AG10803 (cell line): Measurements from ENCODE around the gene POLR1H.
"Not testable (repeated sequence)": the region's sequence is repeated elsewhere in the genome, so short reads cannot be mapped to it uniquely, and the experiment has no call there.

Experiments used
- DNase-seq: peaks from one replicate; pipeline ENCODE4 v3.0.0; 2010; ENCODE audit warnings: low read depth
- H3K4me3 ChIP-seq: 2 replicates; pipeline ENCODE4 v1.5.1; 2011; ENCODE audit warnings: mild to moderate bottlenecking, low read length, control low read depth
- TF ChIP-seq, protein P1 (sequence below): conservative IDR thresholded peaks from 2 replicates; pipeline ENCODE4 v1.5.1; 2011; ENCODE audit warnings: mild to moderate bottlenecking, low read length, control low read depth, inconsistent platforms

The POLR1H gene, protein sequence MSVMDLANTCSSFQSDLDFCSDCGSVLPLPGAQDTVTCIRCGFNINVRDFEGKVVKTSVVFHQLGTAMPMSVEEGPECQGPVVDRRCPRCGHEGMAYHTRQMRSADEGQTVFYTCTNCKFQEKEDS

DNA sequence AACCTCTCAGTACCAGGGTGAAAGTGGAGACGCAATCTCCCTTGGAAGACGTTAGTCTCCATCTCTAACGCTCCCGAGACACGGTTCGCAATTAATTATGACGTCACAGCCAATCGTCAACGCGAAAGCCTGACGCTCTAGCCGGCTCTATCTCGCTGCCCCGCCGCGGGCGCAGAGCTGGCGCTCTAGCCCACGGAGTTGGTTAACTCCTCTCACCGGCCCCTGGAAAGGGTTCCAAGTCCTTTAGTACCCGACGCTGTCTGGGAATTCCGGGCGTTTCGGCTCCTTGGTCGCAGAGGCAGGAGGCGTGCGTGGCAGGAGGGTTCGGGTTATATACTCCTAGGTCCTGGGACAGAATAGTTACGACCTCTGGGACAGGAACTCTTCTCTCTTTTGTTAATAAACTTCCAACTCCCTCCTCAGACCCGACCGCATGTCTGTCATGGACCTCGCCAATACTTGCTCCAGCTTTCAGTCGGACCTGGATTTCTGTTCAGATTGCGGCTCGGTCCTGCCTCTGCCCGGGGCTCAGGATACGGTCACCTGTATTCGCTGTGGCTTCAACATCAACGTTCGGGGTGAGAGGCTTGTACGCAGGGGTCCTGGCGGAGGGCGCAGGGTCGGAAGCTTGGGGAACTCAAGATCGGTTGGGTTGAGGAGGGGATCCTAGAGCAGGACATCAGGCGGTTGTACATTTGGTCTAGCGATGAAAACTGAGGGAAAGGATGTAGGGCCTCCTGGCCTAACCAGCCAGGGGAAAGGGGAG, at the start of gene POLR1H:
POLR1H (plus strand) TSS at position 174 of the 766 bp plus-strand sequence; CDS start at position 434, 260 bp downstream.
- TF ChIP-seq, protein P1, sequence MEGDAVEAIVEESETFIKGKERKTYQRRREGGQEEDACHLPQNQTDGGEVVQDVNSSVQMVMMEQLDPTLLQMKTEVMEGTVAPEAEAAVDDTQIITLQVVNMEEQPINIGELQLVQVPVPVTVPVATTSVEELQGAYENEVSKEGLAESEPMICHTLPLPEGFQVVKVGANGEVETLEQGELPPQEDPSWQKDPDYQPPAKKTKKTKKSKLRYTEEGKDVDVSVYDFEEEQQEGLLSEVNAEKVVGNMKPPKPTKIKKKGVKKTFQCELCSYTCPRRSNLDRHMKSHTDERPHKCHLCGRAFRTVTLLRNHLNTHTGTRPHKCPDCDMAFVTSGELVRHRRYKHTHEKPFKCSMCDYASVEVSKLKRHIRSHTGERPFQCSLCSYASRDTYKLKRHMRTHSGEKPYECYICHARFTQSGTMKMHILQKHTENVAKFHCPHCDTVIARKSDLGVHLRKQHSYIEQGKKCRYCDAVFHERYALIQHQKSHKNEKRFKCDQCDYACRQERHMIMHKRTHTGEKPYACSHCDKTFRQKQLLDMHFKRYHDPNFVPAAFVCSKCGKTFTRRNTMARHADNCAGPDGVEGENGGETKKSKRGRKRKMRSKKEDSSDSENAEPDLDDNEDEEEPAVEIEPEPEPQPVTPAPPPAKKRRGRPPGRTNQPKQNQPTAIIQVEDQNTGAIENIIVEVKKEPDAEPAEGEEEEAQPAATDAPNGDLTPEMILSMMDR = no peak

DNA sequence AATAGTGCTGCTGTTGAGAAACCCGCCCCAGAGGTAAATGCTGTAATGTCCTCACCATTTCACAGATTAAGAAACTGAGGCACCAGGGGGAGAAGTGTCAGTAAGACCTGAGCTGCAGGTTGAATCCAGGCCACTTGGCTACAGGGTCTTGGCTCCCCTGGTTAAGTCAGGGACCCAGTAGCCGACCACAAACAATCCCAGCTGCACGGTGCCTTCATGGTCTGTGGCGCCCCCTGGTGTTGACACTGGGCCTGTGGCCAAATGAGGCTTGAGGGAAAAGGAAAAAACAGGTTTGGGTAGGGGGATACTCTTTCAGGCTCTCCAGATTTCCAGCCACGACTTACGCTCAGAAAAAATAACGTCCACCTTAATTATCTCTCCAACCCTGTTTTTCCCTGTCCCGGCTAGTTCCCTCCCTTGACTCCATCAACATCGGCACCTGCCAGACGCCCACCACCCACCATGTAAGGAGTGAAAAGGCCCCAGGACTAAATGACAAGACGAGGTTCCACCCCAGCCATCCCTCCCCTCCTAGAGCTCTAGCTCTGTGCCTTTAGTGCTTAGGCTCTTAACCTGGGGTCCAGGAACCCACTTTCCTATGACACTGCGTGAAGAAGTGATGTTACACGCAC, 47.7 kb upstream of the POLR1H start:
- H3K4me3 ChIP-seq = no peak overlapping the region
- DNase-seq = peak; percentile 5
- TF ChIP-seq, protein P1 = peak; percentile 80

More for the DNA sequence above, at the start of gene POLR1H:
- peak within 1 kb of the TSS; percentile 95 for H3K4me3 ChIP-seq
- peak; percentile 94 for DNase-seq

- no peak for DNase-seq
- no peak overlapping the region for H3K4me3 ChIP-seq
- TF ChIP-seq, protein P1 = no peak
These were observed 41.2 kb upstream of the POLR1H start for GRCh38 chr6:30019819-30020218.

DNA sequence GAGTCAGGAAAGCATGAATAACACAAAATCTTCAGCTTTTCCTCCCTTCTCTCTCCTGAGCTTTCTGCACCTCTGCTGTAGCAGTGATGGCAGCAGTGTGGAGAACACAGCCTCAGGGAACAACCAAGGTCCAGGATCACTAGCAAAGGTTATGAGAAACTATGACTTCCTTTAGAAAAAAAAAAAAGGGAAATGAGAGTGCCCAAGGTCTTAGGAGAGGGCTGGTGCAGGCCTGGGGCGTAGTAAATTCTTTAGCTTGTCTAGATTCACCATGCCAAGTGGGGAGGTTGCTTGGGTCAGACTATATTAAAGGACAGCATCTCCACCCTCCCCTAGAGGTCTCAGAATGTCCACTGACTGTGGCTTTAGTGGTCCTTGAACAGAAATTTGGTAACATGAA, 40.4 kb upstream of the POLR1H start:
- TF ChIP-seq, protein P1 = no peak
- no peak for DNase-seq
- H3K4me3 ChIP-seq = no peak overlapping the region

- no peak overlapping the region for H3K4me3 ChIP-seq
- TF ChIP-seq, protein P1 = no peak
These were observed 38.9 kb upstream of the POLR1H start for GRCh38 chr6:30022189-30022588.

DNA sequence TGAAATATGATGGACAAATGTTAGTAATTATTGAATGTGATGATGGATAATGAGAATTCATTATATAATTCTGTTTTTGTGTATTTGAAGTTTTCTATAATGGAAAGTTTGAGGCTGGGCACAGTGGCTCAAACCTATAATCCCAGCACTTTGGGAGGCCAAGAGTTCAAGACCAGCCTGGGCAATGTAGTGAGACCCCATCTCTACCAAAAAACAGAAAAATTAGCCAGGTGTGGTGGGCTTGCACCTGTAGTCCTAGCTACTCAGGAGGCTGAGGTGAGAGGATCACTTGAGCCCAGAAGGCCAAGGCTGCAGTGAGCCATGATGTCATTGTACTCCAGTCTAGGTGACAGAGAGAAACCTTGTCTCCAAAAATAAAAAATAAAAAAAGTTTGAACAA, 38.4 kb upstream of the POLR1H start:
- not testable (repeated sequence) for H3K4me3 ChIP-seq, DNase-seq

More at GRCh38 chr6:30022189-30022588, 38.9 kb upstream of the POLR1H start:
- DNase-seq = no peak

DNA sequence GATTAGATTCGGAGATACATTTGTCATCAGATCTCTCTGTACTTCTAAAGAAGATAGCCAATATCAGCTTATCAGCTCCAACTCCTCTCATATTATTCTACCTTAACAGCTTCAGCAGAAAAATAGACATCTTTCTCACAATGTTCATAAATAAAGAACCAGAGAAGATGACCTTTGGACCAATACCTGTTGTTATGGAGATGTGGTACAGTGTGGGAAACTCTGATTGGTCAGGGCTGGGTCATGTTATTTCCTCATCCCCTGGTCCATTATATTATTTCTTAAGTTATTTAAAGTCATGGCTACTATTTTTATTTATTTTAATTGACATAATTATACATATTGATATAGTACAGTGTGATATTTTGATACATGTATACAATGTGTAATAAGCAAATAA, 35.9 kb upstream of the POLR1H start:
- TF ChIP-seq, protein P1 = no peak
- H3K4me3 ChIP-seq = no peak overlapping the region
- DNase-seq = no peak
